AG04450 (cell line): ENCODE measurements around the gene GPAM. TPM values are rescaled to one million over a fixed set of nuclear protein-coding genes. Genes with fewer than 3 reads are reported as not detected.
"Not testable (repeated sequence)": the region's sequence is repeated elsewhere in the genome, so short reads cannot be mapped to it uniquely, and the experiment has no call there.

ENCODE experiments used
- CTCF ChIA-PET: fragments of 300-600, 350-600 bp; formaldehyde crosslinking; extraction: SDS; loops from one replicate; lab custom pipeline; 2022; ENCODE audit warnings: antibody characterized with exemption, inconsistent platforms; lab: Charles Lee
- POLR2A ChIA-PET: fragments of 350-600 bp; formaldehyde crosslinking; extraction: SDS; loops from one replicate; lab custom pipeline; 2021; ENCODE audit warnings: antibody characterized with exemption, inconsistent platforms; lab: Yijun Ruan, JAX
- DNase-seq: peaks from one replicate; pipeline ENCODE4 v3.0.0-alpha.2; 2011; ENCODE audit warnings: low read depth, low spot score
- H3K27ac ChIP-seq: one replicate; pipeline ENCODE4 v1.5.1; 2012; ENCODE audit warnings: low read depth, low read length, control low read depth
- H3K27me3 ChIP-seq: one replicate; pipeline ENCODE4 v1.6.0; 2012; ENCODE audit warnings: low read length; ENCODE audit not compliant: control insufficient read depth, insufficient read depth
- H3K4me3 ChIP-seq: 2 replicates; pipeline ENCODE4 v1.5.1; 2011; ENCODE audit warnings: mild to moderate bottlenecking, low read depth, low read length, control low read depth
- H3K9me3 ChIP-seq: 2 replicates; pipeline ENCODE4 v1.5.1; 2012; ENCODE audit warnings: low read length; ENCODE audit not compliant: control insufficient read depth, insufficient read depth
- CTCF ChIP-seq: IDR thresholded peaks from 2 replicates; pipeline ENCODE4 v1.5.1; 2011; ENCODE audit warnings: low read depth, low read length, control low read depth, inconsistent platforms
- polyA plus RNA-seq: library from polyadenylated mRNA; depleted of rRNA; stranded (reverse); fragments of >200 nt; gene quantifications from 2 replicates; pipeline ENCODE4 v1.2.3, GENCODE V29; 2011

Gene GPAM
- polyA plus RNA-seq, 1 experiment, result 10.6 TPM

- H3K27ac ChIP-seq, result no peak overlapping the region
- peaks cover 2% of the 10 kb centered on the region for H3K27me3 ChIP-seq
- POLR2A ChIA-PET, result no interaction called here
- CTCF ChIA-PET, result no interaction called here
- no peak for TF ChIP-seq CTCF
- no peak for DNase-seq
- no peaks in the 10 kb centered on the region for H3K9me3 ChIP-seq
- no peak overlapping the region for H3K4me3 ChIP-seq
Observed at GRCh38 chr10:112202076-112202475, 18.5 kb upstream of the GPAM start.

- no peaks in the 10 kb centered on the region for H3K9me3 ChIP-seq
- H3K4me3 ChIP-seq, result no peak overlapping the region
- ChIA-PET CTCF (no interaction called here), POLR2A (no interaction called here)
- H3K27ac ChIP-seq, result no peak overlapping the region
- H3K27me3 ChIP-seq, result peaks cover 2% of the 10 kb centered on the region
- no peak for TF ChIP-seq CTCF
- no peak for DNase-seq
Observed at GRCh38 chr10:112201334-112201733, 17.8 kb upstream of the GPAM start.

GRCh38 chr10:112200259-112200658 is 16.7 kb upstream of the GPAM start:
- H3K9me3 ChIP-seq, H3K27ac ChIP-seq, H3K4me3 ChIP-seq, DNase-seq, H3K27me3 ChIP-seq: not testable (repeated sequence)
- CTCF ChIA-PET, result interaction anchor here (0.6 kb wide), 1 partner anchor 108 kb away, joined by 3 read pairs; no protein-coding TSS in a partner anchor
- POLR2A ChIA-PET, result interaction anchor here (0.7 kb wide), 1 partner anchor 175 kb away, joined by 5 read pairs; no protein-coding TSS in a partner anchor

GRCh38 chr10:112197662-112198061 is 14.1 kb upstream of the GPAM start:
- H3K4me3 ChIP-seq, H3K9me3 ChIP-seq, H3K27me3 ChIP-seq, H3K27ac ChIP-seq, DNase-seq, POLR2A ChIA-PET: not testable (repeated sequence)
- CTCF ChIA-PET, result interaction anchor here (1.0 kb wide), 1 partner anchor 116 kb away, joined by 3 read pairs; no protein-coding TSS in a partner anchor

GRCh38 chr10:112195224-112195623 is 11.7 kb upstream of the GPAM start:
- Histone ChIP-seq H3K27me3 (no peaks in the 10 kb centered on the region), H3K27ac (no peak overlapping the region), H3K9me3 (no peaks in the 10 kb centered on the region), H3K4me3 (no peak overlapping the region)
- TF ChIP-seq CTCF, result no peak
- no peak for DNase-seq
- CTCF ChIA-PET, result interaction anchor here (0.7 kb wide), 1 partner anchor 240 kb away, joined by 3 read pairs; no protein-coding TSS in a partner anchor
- POLR2A ChIA-PET, result no interaction called here

- Histone ChIP-seq H3K27ac (no peak overlapping the region), H3K9me3 (no peaks in the 10 kb centered on the region), H3K27me3 (no peaks in the 10 kb centered on the region), H3K4me3 (no peak overlapping the region)
- ChIA-PET POLR2A (no interaction called here), CTCF (interaction anchor here (1.0 kb wide), 1 partner anchor 51 kb away, joined by 3 read pairs; no protein-coding TSS in a partner anchor)
- no peak for TF ChIP-seq CTCF
- no peak for DNase-seq
Observed at GRCh38 chr10:112191791-112192190, 8.2 kb upstream of the GPAM start.
